GM21528 (cell line): ENCODE measurements around the gene NAP1L4.

ENCODE experiments used
- ATAC-seq: cut with Tn5 transposase; IDR thresholded peaks from one replicate; pipeline ENCODE4 v1.9.1; 2021; ENCODE audit warnings: mild to moderate bottlenecking, moderate library complexity; ENCODE audit not compliant: unreplicated experiment, low FRiP score

Gene NAP1L4

GRCh38 chr11:2926611-2927051 lies 65.5 kb downstream of the NAP1L4 start:
- no peak for ATAC-seq

GRCh38 chr11:2924821-2925675 lies 67.1 kb downstream of the NAP1L4 start:
- ATAC-seq = no peak

- ATAC-seq = no peak
Observed at GRCh38 chr11:2924381-2924780, 67.7 kb downstream of the NAP1L4 start.

GRCh38 chr11:2923446-2924375 lies 68.4 kb downstream of the NAP1L4 start:
- ATAC-seq = no peak

GRCh38 chr11:2922655-2923054 lies 69.5 kb downstream of the NAP1L4 start:
- ATAC-seq = no peak

- ATAC-seq = no peak
Observed at GRCh38 chr11:2921742-2922493, 70.2 kb downstream of the NAP1L4 start.

GRCh38 chr11:2921261-2921660 lies 70.9 kb downstream of the NAP1L4 start:
- no peak for ATAC-seq

GRCh38 chr11:2920343-2920742 lies 71.8 kb downstream of the NAP1L4 start:
- no peak for ATAC-seq

- no peak for ATAC-seq
Observed at GRCh38 chr11:2919837-2920236, 72.3 kb downstream of the NAP1L4 start.

GRCh38 chr11:2919188-2919587 lies 72.9 kb downstream of the NAP1L4 start:
- ATAC-seq = no peak

GRCh38 chr11:2917842-2918490 lies 74.2 kb downstream of the NAP1L4 start:
- no peak for ATAC-seq

- no peak for ATAC-seq
Observed at GRCh38 chr11:2916892-2917645, 75.1 kb downstream of the NAP1L4 start.

- no peak for ATAC-seq
Observed at GRCh38 chr11:2916114-2916891, 75.8 kb downstream of the NAP1L4 start.

- no peak for ATAC-seq
Observed at GRCh38 chr11:2915473-2915872, 76.7 kb downstream of the NAP1L4 start.

- no peak for ATAC-seq
Observed at GRCh38 chr11:2914455-2915195, 77.5 kb downstream of the NAP1L4 start.

- ATAC-seq = no peak
Observed at GRCh38 chr11:2913776-2914175, 78.4 kb downstream of the NAP1L4 start.

- no peak for ATAC-seq
Observed at GRCh38 chr11:2913019-2913431, 79.1 kb downstream of the NAP1L4 start.

- no peak for ATAC-seq
Observed at GRCh38 chr11:2912498-2912897, 79.6 kb downstream of the NAP1L4 start.
